Heart left ventricle (tissue), 16 donors: ENCODE results near the gene PCDHA1. TPM values are rescaled to one million over a fixed set of nuclear protein-coding genes. Genes with fewer than 3 reads are reported as not detected.

ENCODE experiments used
- ATAC-seq, 4 donors: fragments of 200-7000 bp; cut with Tn5 transposase; one replicate each; pipeline ENCODE4 v1.9.1; 2020 to 2022; ENCODE audit warnings: moderate library complexity in 4 of 4, mild to moderate bottlenecking in 3 of 4, moderate number of reproducible peaks in 1 of 4
- DNase-seq, 5 donors: peaks; one replicate each; pipeline ENCODE4 v3.0.0-alpha.2; 2020
- H3K27ac ChIP-seq, 12 donors: fragments of 200-600 bp; sonication (generic) in 4 of 12; one replicate each; pipeline versions ENCODE4 v1.5.0 to v1.8.0; 2016 to 2022; ENCODE audit warnings: mild to moderate bottlenecking in 2 of 12
- H3K27me3 ChIP-seq, 9 donors: fragments of 200-600 bp; sonication (generic) in 2 of 9; one replicate each; pipeline versions ENCODE4 v1.5.1 to v1.8.0; 2016 to 2022; ENCODE audit warnings: mild to moderate bottlenecking in 3 of 9
- H3K36me3 ChIP-seq, 9 donors: fragments of 200-600 bp; sonication (generic) in 2 of 9; one replicate each; pipeline versions ENCODE4 v1.5.0 to v1.8.0; 2018 to 2022; ENCODE audit warnings: mild to moderate bottlenecking in 2 of 9
- H3K4me1 ChIP-seq, 12 donors: fragments of 200-600 bp; sonication (generic) in 4 of 12; one replicate each; pipeline versions ENCODE4 v1.5.0 to v1.8.0; 2016 to 2022; ENCODE audit warnings: mild to moderate bottlenecking in 3 of 12
- H3K4me3 ChIP-seq, 12 donors: fragments of 200-600 bp; sonication (generic) in 4 of 12; one replicate each; pipeline versions ENCODE4 v1.5.0 to v1.8.0; 2017 to 2022; ENCODE audit warnings: mild to moderate bottlenecking in 9 of 12, moderate library complexity in 4 of 12
- H3K9me3 ChIP-seq, 12 donors: fragments of 200-600 bp; sonication (generic) in 4 of 12; one replicate each; pipeline versions ENCODE4 v1.5.0 to v1.8.0; 2016 to 2022; ENCODE audit warnings: mild to moderate bottlenecking in 1 of 12
- POLR2A ChIP-seq, 2 donors: fragments of 450-650 bp; IDR thresholded peaks; one replicate each; pipeline ENCODE4 v1.6.1; 2017; ENCODE audit warnings: antibody characterized with exemption in 2 of 2, mild to moderate bottlenecking in 2 of 2, moderate library complexity in 2 of 2
- WGBS, 4 donors: extraction: QIAGEN DNeasy Blood & Tissue Kit in 2 of 4; methylation state at CpG; one replicate each; pipeline versions ENCODE4 v1.1.5 to v1.1.7; 2013 to 2018; 5-methylcytosine and 5-hydroxymethylcytosine counted together
- intact Hi-C, 10 donors: fragments of 100-400 bp; cut with DNase I; formaldehyde crosslinking; loops; one replicate each; pipeline versions ENCODE4 v1.11.1 to v1.14.2; 2022
- polyA plus RNA-seq, 2 donors: library from polyadenylated mRNA; stranded (reverse); fragments of 200-250 nt; gene quantifications; one replicate each; pipeline ENCODE4 v1.2.3, GENCODE V29; 2013
- total RNA-seq, 9 donors: library from RNA; depleted of rRNA in 2 of 9; stranded (reverse); fragments of >200 nt in 2 of 9; fragmentation: NEBNext Ultra II Directional in 3 of 9; extraction: Animal tissue kit (Norgen Biotek cat#: 25700) in 3 of 9; gene quantifications; one replicate each; pipeline versions ENCODE4 v1.1.0 to v1.2.4, GENCODE V29; 2016 to 2023
- TF ChIP-seq, protein P1 (sequence below), 12 donors: fragments of 200-600 bp; sonication (generic) in 4 of 12; IDR thresholded peaks; one replicate each; pipeline versions ENCODE4 v1.5.0 to v1.8.0; 2018 to 2022; ENCODE audit warnings: antibody characterized with exemption in 12 of 12, mild to moderate bottlenecking in 5 of 12
- donor health status: ischemic (EF 13 %, LVEDD 7.1; RV severe dilation, severe dysfunction).
- donor health status: healthy with polysubstance abuse.
- donor health status: DM: no; HTN: yes; CAD: no.
- donor health status: DM: no; HTN: no; CAD: no.
- donor health status: ischemic (EF 25% LVEDD 6.9; RV normal size, moderate dysfunction).
- donor health status: ischemic (EF 25% LVEDD 5.7; RV mildly dilated, moderate dysfunction).
- donor health status: healthy.
- donor health status: DM: yes; HTN: yes; CAD: no.
- donor health status: ischemic (EF 35%, LVEDD 5.7; RV mildly dilated, moderate dysfunction).
- donor health status: nonischemic (EF 11% LVEDD 7.7; RV severe dilation, severe dysfunction).
- donor health status: DM: yes; HTN: yes; CAD: no.
- donor health status: PGD.
- donor health status: ischemic (EF 29% LVEDD 5.4; RV normal size, mild dysfunction).
- donor health status: nonischemic (EF 23%, LVEDD 6.1; RV moderate dilation, normal function).

The PCDHA1 gene
- total and polyA plus RNA-seq, 11 donors, result 0.08 TPM; not detected in 10

DNA sequence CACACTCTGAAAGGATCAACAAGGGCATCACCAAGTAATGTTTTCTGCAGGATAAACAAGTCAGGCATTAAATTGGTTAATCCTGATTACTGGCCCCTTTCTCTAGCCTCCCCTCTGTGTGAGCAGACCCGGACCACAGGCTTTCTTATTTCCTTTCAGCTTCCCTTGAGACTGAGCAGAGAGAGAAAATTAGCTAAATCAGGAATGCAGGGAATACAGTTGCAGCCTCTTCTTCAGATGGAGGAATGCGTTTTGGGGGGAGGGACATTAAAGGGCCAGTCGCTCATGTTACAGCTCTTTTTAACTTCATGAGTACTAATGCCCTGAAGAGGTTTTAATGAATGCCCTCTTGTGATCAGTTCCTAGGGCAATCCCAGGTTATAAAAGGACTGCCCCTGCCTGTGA, 200.2 kb downstream of the PCDHA1 start:
- no peak for ATAC-seq
- intact Hi-C loops, result no loop called here
- Histone ChIP-seq H3K27ac (no peak overlapping the region), H3K9me3 (no peaks in the 10 kb centered on the region), H3K36me3 (no peaks in the 10 kb centered on the region), H3K4me3 (no peak overlapping the region), H3K27me3 (peaks cover 0 to 10% (median 0%) of the 10 kb centered on the region in 9 donors), H3K4me1 (no peaks in the 10 kb centered on the region)
- no peak for DNase-seq
- 6 to 12% (median 8%) methylated on average over 2 to 3 of the region's 3 CpGs for WGBS, 4 donors
- TF ChIP-seq POLR2A (IDR thresholded peaks at IDR 0.05), result no peak
- TF ChIP-seq, protein P1, sequence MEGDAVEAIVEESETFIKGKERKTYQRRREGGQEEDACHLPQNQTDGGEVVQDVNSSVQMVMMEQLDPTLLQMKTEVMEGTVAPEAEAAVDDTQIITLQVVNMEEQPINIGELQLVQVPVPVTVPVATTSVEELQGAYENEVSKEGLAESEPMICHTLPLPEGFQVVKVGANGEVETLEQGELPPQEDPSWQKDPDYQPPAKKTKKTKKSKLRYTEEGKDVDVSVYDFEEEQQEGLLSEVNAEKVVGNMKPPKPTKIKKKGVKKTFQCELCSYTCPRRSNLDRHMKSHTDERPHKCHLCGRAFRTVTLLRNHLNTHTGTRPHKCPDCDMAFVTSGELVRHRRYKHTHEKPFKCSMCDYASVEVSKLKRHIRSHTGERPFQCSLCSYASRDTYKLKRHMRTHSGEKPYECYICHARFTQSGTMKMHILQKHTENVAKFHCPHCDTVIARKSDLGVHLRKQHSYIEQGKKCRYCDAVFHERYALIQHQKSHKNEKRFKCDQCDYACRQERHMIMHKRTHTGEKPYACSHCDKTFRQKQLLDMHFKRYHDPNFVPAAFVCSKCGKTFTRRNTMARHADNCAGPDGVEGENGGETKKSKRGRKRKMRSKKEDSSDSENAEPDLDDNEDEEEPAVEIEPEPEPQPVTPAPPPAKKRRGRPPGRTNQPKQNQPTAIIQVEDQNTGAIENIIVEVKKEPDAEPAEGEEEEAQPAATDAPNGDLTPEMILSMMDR (IDR thresholded peaks at IDR 0.05), result no peak

GRCh38 chr5:140988100-140988499, 202.2 kb downstream of the PCDHA1 start:
- ATAC-seq (no peak), DNase-seq (no peak)
- WGBS, 4 donors, result 54 to 60% (median 55%) methylated on average over 5 of the region's 5 CpGs
- H3K9me3 ChIP-seq, result no peaks in the 10 kb centered on the region
- H3K4me1 ChIP-seq, result no peaks in the 10 kb centered on the region
- H3K36me3 ChIP-seq, result no peaks in the 10 kb centered on the region
- TF ChIP-seq, protein P1 (IDR thresholded peaks at IDR 0.05), result no peak
- TF ChIP-seq POLR2A (IDR thresholded peaks at IDR 0.05), result no peak
- intact Hi-C loops, result no loop called here
- no peak overlapping the region for H3K27ac ChIP-seq
- H3K27me3 ChIP-seq, result peaks cover 0 to 14% (median 0%) of the 10 kb centered on the region in 9 donors
- no peak overlapping the region for H3K4me3 ChIP-seq

GRCh38 chr5:140988608-140989007, 202.7 kb downstream of the PCDHA1 start:
- H3K36me3 ChIP-seq, result no peaks in the 10 kb centered on the region
- no peak for ATAC-seq
- WGBS, 4 donors, result 72 to 79% (median 76%) methylated on average over 5 of the region's 5 CpGs
- H3K4me3 ChIP-seq, result no peak overlapping the region
- H3K9me3 ChIP-seq, result no peaks in the 10 kb centered on the region
- TF ChIP-seq POLR2A (IDR thresholded peaks at IDR 0.05), result no peak
- TF ChIP-seq, protein P1 (IDR thresholded peaks at IDR 0.05), result no peak
- no peak for DNase-seq
- intact Hi-C loops, result no loop called here
- no peak overlapping the region for H3K27ac ChIP-seq
- H3K4me1 ChIP-seq, result no peaks in the 10 kb centered on the region
- peaks cover 0 to 14% (median 0%) of the 10 kb centered on the region in 9 donors for H3K27me3 ChIP-seq

DNA sequence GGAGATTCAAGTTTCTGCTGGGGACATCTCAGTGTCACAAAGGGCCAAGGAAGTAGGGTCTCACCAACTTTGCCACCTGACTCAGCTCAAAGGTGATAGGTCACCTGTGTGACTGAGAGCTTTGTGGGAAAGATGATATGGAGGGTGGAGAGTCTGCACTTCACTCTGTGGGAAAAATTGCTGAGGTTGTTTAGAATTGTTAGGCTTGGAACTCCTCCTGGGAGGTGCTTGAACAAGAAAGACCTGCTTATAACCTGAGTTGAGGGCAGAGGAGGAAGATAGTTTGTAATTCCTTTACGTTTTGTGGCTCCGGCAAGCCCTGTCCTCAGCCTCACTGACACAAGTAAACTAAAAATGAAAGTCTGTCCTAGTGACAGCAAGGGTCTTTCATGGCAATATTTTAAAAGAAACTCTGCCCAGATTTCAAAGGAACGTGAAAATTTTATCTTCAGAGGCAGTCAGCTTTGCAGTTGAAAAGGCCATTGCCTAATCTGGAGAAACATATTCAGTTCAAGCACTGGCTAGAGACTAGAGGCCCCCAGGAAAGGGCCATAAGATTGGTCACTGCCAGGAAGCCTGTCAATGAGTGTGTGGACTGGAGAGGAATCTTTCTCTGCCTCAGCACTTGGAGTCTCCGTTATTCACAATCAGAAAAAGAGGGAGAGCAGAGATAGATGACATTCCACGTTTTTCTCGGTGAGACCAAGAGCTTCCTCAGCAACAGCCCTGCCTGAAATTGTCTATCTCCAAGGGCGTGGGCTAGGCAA, 203.5 kb downstream of the PCDHA1 start:
- Histone ChIP-seq H3K27ac (no peak overlapping the region), H3K36me3 (no peaks in the 10 kb centered on the region), H3K4me1 (no peaks in the 10 kb centered on the region), H3K27me3 (peaks cover 0 to 14% (median 0%) of the 10 kb centered on the region in 9 donors), H3K4me3 (no peak overlapping the region), H3K9me3 (no peaks in the 10 kb centered on the region)
- TF ChIP-seq POLR2A (IDR thresholded peaks at IDR 0.05), result no peak
- TF ChIP-seq, protein P1 (IDR thresholded peaks at IDR 0.05), result no peak
- intact Hi-C loops, result no loop called here
- WGBS, 4 donors, result 57 to 66% (median 60%) methylated on average over 7 of the region's 7 CpGs
- DNase-seq (no peak), ATAC-seq (no peak)
